GM12891 (cell line): ENCODE data around the gene RIGI.
A peak's percentile ranks its signal among the peaks of the same experiment; 100 is the strongest.
"Not testable (repeated sequence)": the region's sequence is repeated elsewhere in the genome, so short reads cannot be mapped to it uniquely, and the experiment has no call there.

Experiments
- DNase-seq: peaks from one replicate; pipeline ENCODE4 v3.0.0; 2011; ENCODE audit warnings: low spot score; ENCODE audit not compliant: insufficient read length
- FAIRE-seq: peaks from 2 replicates; lab custom pipeline; 2011; peaks lifted over from hg19 to GRCh38; lab: Jason Lieb, UNC
- PAX5 ChIP-seq: IDR thresholded peaks from 2 replicates; pipeline ENCODE4 v1.6.1; 2011; ENCODE audit warnings: low read length, moderate library complexity, mild to moderate bottlenecking; ENCODE audit not compliant: insufficient read depth, severe bottlenecking
- POLR2A ChIP-seq: IDR thresholded peaks from 2 replicates; pipeline ENCODE4 v1.6.1; 2011; ENCODE audit warnings: low read depth, low read length, control low read depth
- POLR2AphosphoS5 ChIP-seq: IDR thresholded peaks from 2 replicates; pipeline ENCODE4 v1.6.1; 2011; ENCODE audit warnings: low read depth, low read length, control low read depth
- POU2F2 ChIP-seq: IDR thresholded peaks from 2 replicates; pipeline ENCODE4 v1.6.1; 2011; ENCODE audit warnings: low read depth, mild to moderate bottlenecking, control low read depth, low read length, moderate library complexity
- SPI1 ChIP-seq: IDR thresholded peaks from 2 replicates; pipeline ENCODE4 v1.6.1; 2011; ENCODE audit warnings: low read depth, low read length, control low read depth
- TAF1 ChIP-seq: IDR thresholded peaks from 2 replicates; pipeline ENCODE4 v1.6.1; 2011; ENCODE audit warnings: low read depth, low read length, control low read depth

RIGI gene

GRCh38 chr9:32554591-32554990 is 28.6 kb upstream of the RIGI start:
- DNase-seq (no peak), FAIRE-seq (no peak)
- TF ChIP-seq SPI1 = no peak
- TF ChIP-seq PAX5 = no peak
- TF ChIP-seq POU2F2 = no peak
- TF ChIP-seq POLR2A = no peak
- TF ChIP-seq TAF1 = no peak
- TF ChIP-seq POLR2AphosphoS5 = no peak

- FAIRE-seq (no peak), DNase-seq (no peak)
- TF ChIP-seq POLR2A = no peak
- no peak for TF ChIP-seq SPI1
- TF ChIP-seq PAX5 = no peak
- no peak for TF ChIP-seq TAF1
- no peak for TF ChIP-seq POU2F2
- TF ChIP-seq POLR2AphosphoS5 = no peak
These were observed 28.1 kb upstream of the RIGI start for GRCh38 chr9:32554107-32554506.

GRCh38 chr9:32552172-32552872 is 26.3 kb upstream of the RIGI start, which contains the start of the genes SMIM27 and TOPORS:
TSS of gene SMIM27 (plus strand) at chr9:32552327. CDS start at chr9:32552435, 108 bp downstream.
TSS of gene TOPORS (minus strand) at chr9:32552586. CDS start at chr9:32552436, 150 bp downstream.
- FAIRE-seq = peak; percentile 82
- TF ChIP-seq PAX5 (no peak), POLR2AphosphoS5 (peak; percentile 76; the same call in 1 of the 2 replicates), SPI1 (no peak), TAF1 (peak; percentile 99), POU2F2 (peak; percentile 42; the same call in 1 of the 2 replicates), POLR2A (peak; percentile 89)

GRCh38 chr9:32551276-32552051 is 25.5 kb upstream of the RIGI start:
- TF ChIP-seq POLR2A (no peak), TAF1 (no peak), PAX5 (no peak), SPI1 (no peak), POU2F2 (no peak), POLR2AphosphoS5 (no peak)
- FAIRE-seq (peak; percentile 79), DNase-seq (no peak)

More at GRCh38 chr9:32552172-32552872, 26.3 kb upstream of the RIGI start, which contains the start of the genes SMIM27 and TOPORS:
- peak; percentile 63 for DNase-seq

GRCh38 chr9:32550562-32551275 is 24.7 kb upstream of the RIGI start:
- FAIRE-seq = peak; percentile 96
- DNase-seq = peak; percentile 92
- TF ChIP-seq TAF1 = no peak
- TF ChIP-seq POU2F2 = no peak
- no peak for TF ChIP-seq SPI1
- no peak for TF ChIP-seq POLR2A
- TF ChIP-seq POLR2AphosphoS5 = 0 out of 2 replicates have a peak, but pooled peaks have one; percentile 26
- TF ChIP-seq PAX5 = no peak

- DNase-seq = no peak
- TF ChIP-seq POLR2AphosphoS5 (no peak), SPI1 (no peak), POLR2A (no peak), TAF1 (no peak), PAX5 (no peak)
- FAIRE-seq = no peak
These were observed 24.2 kb upstream of the RIGI start for GRCh38 chr9:32550150-32550561.

- DNase-seq, FAIRE-seq: not testable (repeated sequence)
These were observed 22.2 kb upstream of the RIGI start for GRCh38 chr9:32548213-32548612.

GRCh38 chr9:32545884-32546283 is 19.9 kb upstream of the RIGI start:
- no peak for DNase-seq
- no peak for FAIRE-seq
- TF ChIP-seq TAF1 (no peak), SPI1 (no peak), POLR2A (no peak), POU2F2 (no peak), PAX5 (no peak), POLR2AphosphoS5 (no peak)

- no peak for FAIRE-seq
These were observed 17.1 kb upstream of the RIGI start for GRCh38 chr9:32543047-32543446.

More at GRCh38 chr9:32543047-32543446, 17.1 kb upstream of the RIGI start:
- TF ChIP-seq POU2F2 (no peak), PAX5 (no peak), TAF1 (no peak), POLR2AphosphoS5 (no peak), POLR2A (no peak), SPI1 (no peak)
- no peak for DNase-seq
